SK-N-SH (cell line): ENCODE data around the gene ZC3H15.

Experiments
- CTCF ChIP-seq: fragments of 200-600 bp; sonication (generic); IDR thresholded peaks from 2 replicates; pipeline ENCODE4 v1.6.1; 2017; ENCODE audit warnings: antibody characterized with exemption, mild to moderate bottlenecking, moderate library complexity
- EP300 ChIP-seq, 2 experiments: IDR thresholded peaks; 2 replicates each; pipeline versions ENCODE4 v1.4.0 to v1.6.1; 2012; ENCODE audit warnings: borderline replicate concordance in 1 of 2, low read depth in 1 of 2, low read length in 1 of 2
- EZH2phosphoT487 ChIP-seq: fragments of 200-600 bp; sonication (generic); IDR thresholded peaks from 2 replicates; pipeline ENCODE4 v1.6.1; 2017; ENCODE audit warnings: low read depth, mixed run types, mild to moderate bottlenecking, antibody characterized with exemption, moderate library complexity, borderline replicate concordance
- FOXM1 ChIP-seq: IDR thresholded peaks from 2 replicates; pipeline ENCODE4 v1.4.0; 2012; ENCODE audit warnings: low read depth, mild to moderate bottlenecking
- JUND ChIP-seq: IDR thresholded peaks from 2 replicates; pipeline ENCODE4 v1.4.0; 2012
- MXI1 ChIP-seq: IDR thresholded peaks from 2 replicates; pipeline ENCODE4 v1.6.1; 2012; ENCODE audit warnings: mild to moderate bottlenecking, low read depth, low read length, improper control_type of control experiment
- NFIC ChIP-seq: IDR thresholded peaks from 2 replicates; pipeline ENCODE4 v1.4.0; 2012; ENCODE audit warnings: borderline replicate concordance
- NRF1 ChIP-seq: IDR thresholded peaks from 2 replicates; pipeline ENCODE4 v1.6.1; 2012; ENCODE audit warnings: low read depth, mild to moderate bottlenecking, low read length
- RAD21 ChIP-seq: IDR thresholded peaks from 2 replicates; pipeline ENCODE4 v1.6.1; 2012; ENCODE audit warnings: mild to moderate bottlenecking, low read length
- RFX5 ChIP-seq: IDR thresholded peaks from 2 replicates; pipeline ENCODE4 v1.6.1; 2012; ENCODE audit warnings: mild to moderate bottlenecking, improper control_type of control experiment, low read length
- RXRA ChIP-seq: IDR thresholded peaks from 2 replicates; pipeline ENCODE4 v1.4.0; 2012; ENCODE audit warnings: low read depth, mild to moderate bottlenecking, borderline replicate concordance
- SIN3A ChIP-seq: IDR thresholded peaks from 2 replicates; pipeline ENCODE4 v1.6.1; 2012; ENCODE audit warnings: low read depth, mild to moderate bottlenecking, low read length, moderate library complexity, borderline replicate concordance
- TF ChIP-seq, protein P1 (sequence below): IDR thresholded peaks from 2 replicates; pipeline ENCODE4 v1.4.0; 2012; ENCODE audit warnings: low read depth
- TF ChIP-seq, protein P2 (sequence below): IDR thresholded peaks from 2 replicates; pipeline ENCODE4 v1.6.1; 2012; ENCODE audit warnings: mild to moderate bottlenecking, low read depth, low read length, moderate library complexity

GRCh38 chr2:186534406-186534805, 48.3 kb downstream of the ZC3H15 start:
- TF ChIP-seq MXI1 (no peak), RXRA (no peak), CTCF (no peak), NRF1 (no peak), JUND (no peak), RFX5 (no peak), SIN3A (no peak), EP300 (IDR thresholded peaks at IDR 0.05; ENCODE audit: borderline replicate concordance in 1 of 2, low read depth in 1 of 2, low read length in 1 of 2) (no peak), EZH2phosphoT487 (no peak), RAD21 (no peak), NFIC (no peak), FOXM1 (no peak)
- TF ChIP-seq, protein P1, sequence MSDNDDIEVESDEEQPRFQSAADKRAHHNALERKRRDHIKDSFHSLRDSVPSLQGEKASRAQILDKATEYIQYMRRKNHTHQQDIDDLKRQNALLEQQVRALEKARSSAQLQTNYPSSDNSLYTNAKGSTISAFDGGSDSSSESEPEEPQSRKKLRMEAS: no peak
- TF ChIP-seq, protein P2, sequence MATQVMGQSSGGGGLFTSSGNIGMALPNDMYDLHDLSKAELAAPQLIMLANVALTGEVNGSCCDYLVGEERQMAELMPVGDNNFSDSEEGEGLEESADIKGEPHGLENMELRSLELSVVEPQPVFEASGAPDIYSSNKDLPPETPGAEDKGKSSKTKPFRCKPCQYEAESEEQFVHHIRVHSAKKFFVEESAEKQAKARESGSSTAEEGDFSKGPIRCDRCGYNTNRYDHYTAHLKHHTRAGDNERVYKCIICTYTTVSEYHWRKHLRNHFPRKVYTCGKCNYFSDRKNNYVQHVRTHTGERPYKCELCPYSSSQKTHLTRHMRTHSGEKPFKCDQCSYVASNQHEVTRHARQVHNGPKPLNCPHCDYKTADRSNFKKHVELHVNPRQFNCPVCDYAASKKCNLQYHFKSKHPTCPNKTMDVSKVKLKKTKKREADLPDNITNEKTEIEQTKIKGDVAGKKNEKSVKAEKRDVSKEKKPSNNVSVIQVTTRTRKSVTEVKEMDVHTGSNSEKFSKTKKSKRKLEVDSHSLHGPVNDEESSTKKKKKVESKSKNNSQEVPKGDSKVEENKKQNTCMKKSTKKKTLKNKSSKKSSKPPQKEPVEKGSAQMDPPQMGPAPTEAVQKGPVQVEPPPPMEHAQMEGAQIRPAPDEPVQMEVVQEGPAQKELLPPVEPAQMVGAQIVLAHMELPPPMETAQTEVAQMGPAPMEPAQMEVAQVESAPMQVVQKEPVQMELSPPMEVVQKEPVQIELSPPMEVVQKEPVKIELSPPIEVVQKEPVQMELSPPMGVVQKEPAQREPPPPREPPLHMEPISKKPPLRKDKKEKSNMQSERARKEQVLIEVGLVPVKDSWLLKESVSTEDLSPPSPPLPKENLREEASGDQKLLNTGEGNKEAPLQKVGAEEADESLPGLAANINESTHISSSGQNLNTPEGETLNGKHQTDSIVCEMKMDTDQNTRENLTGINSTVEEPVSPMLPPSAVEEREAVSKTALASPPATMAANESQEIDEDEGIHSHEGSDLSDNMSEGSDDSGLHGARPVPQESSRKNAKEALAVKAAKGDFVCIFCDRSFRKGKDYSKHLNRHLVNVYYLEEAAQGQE: no peak
